HT-29 (cell line): ENCODE results near the gene PKP2. TPM values are rescaled to one million over a fixed set of nuclear protein-coding genes. Genes with fewer than 3 reads are reported as not detected.
"Not testable (repeated sequence)": the region's sequence is repeated elsewhere in the genome, so short reads cannot be mapped to it uniquely, and the experiment has no call there.

Source experiments
- DNase-seq: peaks from one replicate; pipeline ENCODE4 v3.0.0-alpha.2; 2015; ENCODE audit warnings: low spot score
- total RNA-seq: library from RNA; depleted of rRNA; stranded (reverse); fragments of >200 nt; shearing (Covaris generic); gene quantifications from 2 replicates; pipeline ENCODE4 v1.2.3, GENCODE V29; 2014

The PKP2 gene
- total RNA-seq, 1 experiment from 2014 or later, result 34.4 TPM

- DNase-seq, result no peak
Measured at GRCh38 chr12:32864731-32865130, 31.8 kb downstream of the PKP2 start.

GRCh38 chr12:32863128-32863527, 33.4 kb downstream of the PKP2 start:
- DNase-seq, result no peak

DNA sequence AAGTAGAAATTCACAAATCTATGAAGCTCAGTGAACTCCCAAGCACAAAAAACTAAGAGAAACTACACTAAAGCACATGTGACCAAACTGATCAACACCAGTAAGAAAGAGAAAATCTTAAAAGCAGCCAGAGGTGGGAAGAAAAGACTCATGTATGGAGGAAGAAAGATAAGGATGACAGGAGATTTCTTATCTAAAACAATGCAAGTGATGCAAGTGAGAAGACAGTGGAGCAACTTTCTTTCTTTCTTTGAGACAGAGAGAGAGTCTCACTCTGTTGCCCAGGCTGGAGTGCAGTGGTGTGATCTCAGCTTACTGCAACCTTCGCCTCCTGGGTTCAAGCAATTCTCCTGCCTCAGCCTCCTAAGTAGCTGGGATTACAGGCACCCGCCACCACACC, 34.9 kb downstream of the PKP2 start:
- not testable (repeated sequence) for DNase-seq

DNA sequence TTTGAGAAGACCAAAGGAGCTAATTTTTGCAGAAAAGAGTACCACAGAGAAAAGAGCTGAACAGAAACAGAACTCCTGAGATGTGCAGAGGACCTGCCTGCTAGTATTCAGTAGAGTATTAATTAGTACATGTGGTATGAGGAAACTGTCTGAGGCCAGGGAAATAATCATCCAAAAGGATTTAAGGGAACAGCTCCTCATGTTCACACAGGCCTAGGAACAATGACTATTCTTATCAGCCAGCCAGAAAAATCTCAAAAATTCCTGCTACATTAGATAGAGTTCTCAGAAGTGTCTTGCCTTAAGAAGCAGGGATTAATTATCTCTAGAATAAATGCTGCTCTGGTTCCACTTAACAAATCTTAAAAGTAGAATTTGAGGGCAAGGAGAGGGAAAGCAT, 36.4 kb downstream of the PKP2 start:
- DNase-seq, result no peak

- no peak for DNase-seq
Measured at GRCh38 chr12:32859389-32859788, 37.2 kb downstream of the PKP2 start.

DNA sequence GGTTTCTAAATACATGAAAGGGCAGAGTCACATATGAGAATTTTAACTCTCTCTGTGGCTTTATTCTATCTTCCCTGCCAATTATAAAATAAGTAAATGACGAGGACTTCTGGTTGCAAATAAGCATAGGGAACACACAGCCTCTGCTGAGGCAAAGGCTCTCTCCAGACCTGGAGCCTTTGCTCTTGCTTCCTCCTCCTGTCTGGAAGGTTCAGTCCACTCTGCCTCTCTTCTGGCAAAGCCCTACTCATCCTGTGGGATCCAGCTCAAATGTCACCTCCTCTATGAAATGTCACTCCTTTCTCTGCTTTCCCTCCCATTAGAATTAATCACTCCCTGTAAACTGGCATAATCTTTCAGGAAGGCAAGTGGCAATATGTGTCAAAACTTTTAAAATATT, 41.9 kb downstream of the PKP2 start:
- no peak for DNase-seq

DNA sequence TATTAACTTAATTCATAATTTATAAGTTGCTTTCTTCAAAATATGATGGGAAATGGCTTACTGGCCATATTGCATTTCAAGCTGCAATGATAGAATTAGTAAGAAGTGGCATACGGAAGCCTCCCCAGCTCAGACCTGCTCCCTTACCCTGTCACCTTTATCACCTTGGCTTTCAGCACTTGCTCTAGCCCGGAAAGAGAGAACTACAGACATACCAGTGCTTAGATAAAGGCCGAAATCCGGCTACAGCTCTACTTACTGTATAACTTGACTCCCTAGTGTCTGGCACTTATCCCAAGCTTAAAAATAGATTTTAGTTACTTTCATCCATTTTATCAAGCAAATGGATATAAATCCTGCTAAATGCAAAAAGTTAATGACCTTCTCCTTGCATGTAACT, 42.5 kb downstream of the PKP2 start:
- DNase-seq, result no peak

GRCh38 chr12:32847287-32847686, 49.3 kb downstream of the PKP2 start:
- DNase-seq, result no peak

DNA sequence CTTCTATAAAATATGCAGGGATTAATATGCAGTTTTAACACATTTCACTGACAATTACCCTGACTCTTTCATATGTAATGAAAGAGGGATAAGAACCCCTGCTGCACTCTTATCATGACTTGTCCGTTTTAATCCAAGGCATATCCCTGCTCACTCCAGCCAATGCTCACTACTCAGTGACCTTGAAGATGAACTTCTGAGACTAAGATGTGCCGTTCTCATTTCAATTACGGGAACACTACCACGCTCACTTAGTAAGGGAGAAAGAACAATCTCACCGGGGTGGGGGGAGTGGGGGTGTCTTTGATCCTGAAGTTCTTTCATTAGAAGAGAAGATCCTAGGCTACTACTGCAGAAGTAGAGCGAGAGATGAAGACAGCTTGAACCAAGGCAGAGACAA, 50.5 kb downstream of the PKP2 start:
- DNase-seq, result no peak

DNA sequence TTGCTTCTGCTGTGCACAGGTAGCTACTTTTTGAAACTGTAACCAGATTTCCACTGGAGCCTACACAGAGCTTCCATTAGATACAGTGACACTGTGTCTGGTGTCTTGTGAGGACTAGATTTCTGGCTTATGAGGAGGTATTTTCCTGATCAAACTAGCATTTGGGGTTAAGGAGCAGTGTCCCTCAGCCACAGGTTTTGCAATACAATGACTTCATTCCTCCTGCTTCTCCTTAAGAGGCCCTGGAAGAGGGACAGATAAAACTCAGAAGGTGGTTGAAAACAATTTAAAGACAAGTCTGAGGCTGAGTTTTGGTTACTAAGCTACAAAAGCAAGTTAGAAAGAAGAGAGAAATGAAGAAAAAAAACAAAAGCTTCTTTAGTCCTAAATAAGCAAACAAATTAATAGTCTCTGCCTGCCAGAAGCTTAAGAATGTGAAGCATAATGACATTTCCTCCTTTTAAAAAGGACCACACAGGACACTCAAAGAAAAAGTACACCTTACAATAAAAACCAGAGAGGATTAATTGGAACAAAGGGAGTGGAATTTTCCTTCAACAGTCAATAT, 53.0 kb downstream of the PKP2 start:
- no peak for DNase-seq

- DNase-seq, result no peak
Measured at GRCh38 chr12:32841061-32841460, 55.5 kb downstream of the PKP2 start.

DNA sequence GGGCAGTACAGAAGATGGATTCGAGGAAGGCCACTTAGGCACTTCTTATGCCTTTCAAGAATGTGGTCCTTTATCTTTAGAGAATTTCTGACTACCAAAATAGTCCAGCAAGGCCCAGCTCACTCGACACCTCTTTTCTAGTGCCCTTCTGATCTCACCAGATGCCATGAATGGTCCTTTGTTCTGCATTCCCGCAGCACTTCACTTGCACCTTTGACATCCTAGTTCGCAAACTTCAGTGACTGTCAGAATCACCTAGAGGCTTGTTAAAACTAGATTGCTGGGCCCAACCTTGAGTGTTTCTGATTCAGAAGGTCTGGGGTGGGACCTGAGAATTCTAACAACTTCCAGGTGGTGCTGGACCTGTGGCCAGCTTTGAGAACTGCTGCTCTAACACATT, 56.7 kb downstream of the PKP2 start:
- DNase-seq, result no peak

- no peak for DNase-seq
Measured at GRCh38 chr12:32837974-32838373, 58.6 kb downstream of the PKP2 start.

GRCh38 chr12:32836710-32837109, 59.9 kb downstream of the PKP2 start:
- no peak for DNase-seq

GRCh38 chr12:32834122-32834521, 62.5 kb downstream of the PKP2 start:
- no peak for DNase-seq

DNA sequence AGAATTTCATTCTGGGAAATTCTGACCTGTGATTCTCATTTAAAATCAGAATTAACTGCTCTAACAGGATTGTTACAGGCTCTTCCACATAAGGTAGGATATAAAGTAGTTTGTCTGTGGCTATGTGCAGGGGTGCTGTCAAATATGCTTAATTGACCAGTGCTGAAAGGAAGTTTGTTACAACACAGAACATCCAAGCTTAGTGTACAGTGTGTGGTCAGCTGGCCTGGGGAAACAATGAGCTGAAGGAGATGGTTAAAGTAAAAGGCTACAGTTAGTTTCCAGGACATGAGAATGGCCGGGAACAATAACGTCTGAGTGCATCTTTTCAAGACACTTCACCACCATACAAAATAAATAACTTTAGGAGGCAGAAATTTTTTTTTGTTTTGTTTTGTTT, 68.0 kb downstream of the PKP2 start:
- DNase-seq, result no peak

- no peak for DNase-seq
Measured at GRCh38 chr12:32828120-32828519, 68.5 kb downstream of the PKP2 start.

- no peak for DNase-seq
Measured at GRCh38 chr12:32826807-32827412, 69.7 kb downstream of the PKP2 start.

- DNase-seq, result no peak
Measured at GRCh38 chr12:32824596-32824995, 72.0 kb downstream of the PKP2 start.

DNA sequence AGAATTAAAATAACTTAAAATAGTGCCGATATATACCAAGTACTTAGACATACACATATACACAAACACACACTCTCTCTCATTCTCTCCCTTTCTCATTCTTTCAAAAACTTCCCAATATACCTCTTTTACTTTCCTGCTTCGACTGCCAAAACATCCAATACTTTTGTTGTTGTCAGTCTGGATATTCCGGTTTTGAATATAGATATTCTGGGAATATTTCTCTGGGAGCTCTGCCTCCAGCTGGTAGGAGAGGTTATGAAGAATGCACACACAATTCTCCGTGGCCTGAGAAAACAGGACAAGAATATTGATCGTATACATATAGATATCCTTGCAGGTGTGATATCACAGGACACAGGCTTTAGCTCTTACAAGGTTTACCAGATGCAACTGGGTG, 74.2 kb downstream of the PKP2 start:
- no peak for DNase-seq

GRCh38 chr12:32821710-32822109, 74.9 kb downstream of the PKP2 start:
- no peak for DNase-seq

- no peak for DNase-seq
Measured at GRCh38 chr12:32821293-32821692, 75.3 kb downstream of the PKP2 start.

DNA sequence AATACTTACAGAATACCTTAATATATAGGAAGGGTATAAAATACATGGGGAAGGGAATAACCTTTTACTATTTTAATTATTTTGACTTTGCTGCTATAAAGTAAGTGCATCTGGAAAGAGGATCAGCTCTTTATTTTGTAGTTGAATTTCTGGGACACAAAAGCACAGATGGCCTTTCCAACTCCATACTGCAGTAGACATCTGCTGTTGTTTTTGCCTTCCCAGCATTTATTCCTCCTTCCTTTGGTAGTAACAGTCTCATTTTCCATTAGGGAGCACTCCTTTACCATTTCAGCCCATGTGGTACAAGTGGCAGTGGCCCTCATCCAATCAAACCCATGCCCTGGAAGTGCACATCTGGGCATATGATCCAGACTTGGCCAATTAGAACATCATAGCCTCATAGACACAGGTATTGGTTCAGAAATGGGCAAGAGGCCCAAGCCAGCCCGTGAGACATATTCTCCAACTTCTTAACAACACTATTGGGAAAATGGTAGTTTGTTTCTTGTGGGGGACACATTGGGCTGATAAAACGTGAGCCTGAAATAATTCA, 76.1 kb downstream of the PKP2 start:
- no peak for DNase-seq

DNA sequence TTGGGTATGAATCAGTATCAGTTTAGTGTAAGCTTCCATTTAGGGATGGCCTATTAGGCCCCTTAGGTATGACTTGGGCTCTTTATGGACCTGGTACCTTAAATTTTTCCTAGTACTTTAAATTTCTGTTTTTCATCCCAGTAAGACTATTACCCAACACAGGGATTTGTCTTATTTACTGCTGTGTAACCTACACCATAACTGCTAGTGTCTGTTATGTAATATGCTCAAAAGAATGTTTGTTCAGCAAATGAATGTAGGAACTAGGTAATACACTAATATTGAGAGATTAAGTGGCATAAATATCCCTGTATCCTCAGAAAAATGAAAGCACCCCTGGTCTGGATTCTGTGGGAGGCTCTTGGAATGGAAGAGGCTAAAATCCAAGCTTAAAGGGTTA, 77.2 kb downstream of the PKP2 start:
- DNase-seq, result no peak
